HPDE6-E6E7 (cell line): ENCODE results near the gene CCDC157.
"Not testable (repeated sequence)": the region's sequence is repeated elsewhere in the genome, so short reads cannot be mapped to it uniquely, and the experiment has no call there.

Experiments
- DNase-seq: peaks from one replicate; pipeline ENCODE4 v3.0.0; 2011; ENCODE audit warnings: missing footprints; ENCODE audit errors: extremely low spot score

Gene CCDC157

DNA sequence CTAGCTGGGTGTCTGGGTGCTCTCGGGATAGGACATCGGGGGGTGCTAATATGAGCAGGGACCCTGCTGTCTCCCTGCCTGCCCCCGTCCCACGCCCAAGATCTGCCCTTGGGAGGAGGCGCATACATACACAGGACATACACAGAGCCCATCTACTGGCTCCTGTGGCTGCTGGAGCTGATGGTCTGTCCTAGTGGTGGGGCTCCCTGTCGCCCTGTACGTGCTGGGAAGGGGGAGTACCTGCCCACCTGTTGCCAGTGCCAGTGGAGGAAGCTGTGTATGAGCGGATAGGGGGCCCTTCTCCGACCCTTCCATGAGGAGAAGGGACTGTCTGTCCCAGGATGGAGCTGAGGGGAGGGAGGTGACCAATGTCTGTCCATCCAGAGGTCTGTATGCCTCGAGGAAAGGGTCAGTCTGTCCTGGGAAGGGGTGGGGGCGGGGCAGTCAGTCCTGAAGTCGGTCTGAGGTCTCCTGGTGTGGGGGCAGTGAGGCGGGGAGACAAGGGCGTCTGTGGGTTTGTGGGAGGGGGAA is 31.0 kb upstream of the CCDC157 start:
- no peak for DNase-seq

DNA sequence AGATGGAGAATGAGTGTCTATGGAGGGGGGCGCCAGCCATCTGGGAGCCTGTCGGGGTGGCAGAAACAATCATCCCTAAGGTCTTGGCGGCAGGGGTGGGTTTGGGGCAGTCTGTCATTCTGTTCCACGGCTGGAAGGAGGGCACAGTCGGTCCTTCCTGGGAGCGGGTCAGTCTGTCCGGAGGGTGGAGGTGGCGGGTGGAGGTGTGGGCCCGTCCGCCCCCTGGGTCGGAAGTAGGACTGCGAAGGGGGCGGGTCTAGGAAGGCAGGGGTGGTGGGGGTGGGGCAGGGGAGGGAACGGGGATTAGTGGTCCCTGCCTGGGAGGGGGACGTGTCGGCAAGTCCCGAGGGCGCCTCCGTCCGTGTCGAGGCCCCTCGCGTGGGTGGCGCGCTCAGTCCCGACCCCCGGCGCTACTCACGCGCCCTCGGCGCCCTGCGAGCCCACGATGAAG is 30.5 kb upstream of the CCDC157 start:
- DNase-seq: no peak

DNA sequence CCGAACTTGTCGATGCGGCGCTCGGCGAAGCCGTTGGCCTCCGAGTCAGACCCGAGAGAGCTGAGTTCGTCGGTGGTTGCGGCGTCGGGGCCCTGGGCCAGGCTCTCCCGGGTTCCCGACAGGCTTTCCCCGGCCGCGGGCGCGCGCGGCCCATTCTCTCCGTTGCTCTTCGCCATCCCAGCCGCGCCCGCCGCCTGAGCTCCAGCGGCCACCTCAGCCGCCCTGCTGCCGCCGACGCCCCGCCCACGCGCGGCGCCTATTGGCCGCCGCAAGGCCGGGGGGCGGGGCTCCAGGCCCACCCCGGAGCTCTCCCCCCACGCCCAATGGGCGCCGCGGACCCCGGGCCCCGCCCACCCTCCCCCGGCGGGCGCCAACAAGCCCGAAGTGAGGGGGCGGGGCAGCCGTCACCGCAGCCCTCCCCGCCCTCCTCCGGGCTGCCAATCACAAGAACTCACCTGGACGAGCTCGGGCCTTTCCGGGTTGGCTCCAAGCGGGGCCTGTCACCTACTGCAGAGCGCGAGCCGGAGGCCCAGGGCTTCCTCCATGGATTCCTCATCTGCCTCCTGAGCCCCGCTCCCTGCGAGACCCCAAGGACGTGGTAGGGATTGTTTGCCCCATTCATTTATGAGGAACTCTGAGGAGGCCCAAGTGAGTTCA is 30.0 kb upstream of the CCDC157 start, which contains the start of gene TBC1D10A:
Gene TBC1D10A (minus strand): TSS at position 236 of the 657 bp plus-strand sequence. CDS start 60 bp downstream, at position 176.
- DNase-seq: peak; percentile 99

DNA sequence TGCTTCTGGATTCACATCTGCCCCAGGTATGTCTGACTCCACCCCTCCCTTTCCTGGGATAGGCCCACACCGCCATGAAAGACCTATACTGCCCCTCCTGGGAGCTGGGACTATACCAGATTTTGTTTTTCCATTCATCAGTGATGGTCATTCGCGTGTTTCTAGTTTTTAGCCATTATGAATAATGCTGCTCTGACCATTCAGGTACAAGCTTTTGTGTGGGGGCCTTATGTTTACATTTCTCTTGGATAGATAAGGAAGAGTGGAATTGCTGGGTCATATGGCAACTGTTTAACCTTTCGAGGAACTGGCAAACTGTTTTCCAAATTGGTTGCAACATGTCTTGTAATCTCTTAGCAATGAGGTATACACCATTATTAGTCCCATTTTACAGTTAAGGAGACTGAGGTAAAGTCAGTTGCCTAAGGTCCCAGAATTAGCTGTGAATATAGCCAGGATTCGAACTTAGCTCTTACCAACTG is 28.9 kb upstream of the CCDC157 start:
- DNase-seq: peak; percentile 71

DNA sequence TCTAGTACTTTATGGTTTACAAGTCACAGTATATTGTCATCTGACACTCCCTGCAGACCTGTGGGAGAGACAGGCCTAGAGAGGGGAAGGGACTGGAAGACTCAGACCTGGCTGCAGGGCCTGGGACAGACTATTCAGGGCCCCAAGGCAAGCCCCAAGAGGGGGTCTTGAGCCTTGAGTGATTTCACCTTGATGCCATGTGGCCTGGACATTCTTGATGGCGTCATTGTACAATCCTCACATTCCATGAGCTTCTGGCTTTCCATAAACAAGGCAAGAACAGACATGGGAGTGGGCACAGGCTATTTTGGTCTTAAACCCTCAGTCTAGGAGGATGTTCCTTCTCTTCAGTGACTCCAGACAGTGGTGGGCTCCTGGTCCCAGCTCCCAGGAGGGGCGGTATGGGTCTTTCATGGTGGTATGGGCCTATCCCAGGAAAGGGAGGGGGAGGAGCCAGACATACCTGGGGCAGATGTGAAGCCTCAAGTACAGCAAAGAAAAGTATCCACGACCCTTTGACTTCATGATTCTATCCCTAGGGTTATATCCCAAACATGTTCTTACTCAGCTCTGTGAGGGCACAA is 28.2 kb upstream of the CCDC157 start:
- DNase-seq: no peak

DNA sequence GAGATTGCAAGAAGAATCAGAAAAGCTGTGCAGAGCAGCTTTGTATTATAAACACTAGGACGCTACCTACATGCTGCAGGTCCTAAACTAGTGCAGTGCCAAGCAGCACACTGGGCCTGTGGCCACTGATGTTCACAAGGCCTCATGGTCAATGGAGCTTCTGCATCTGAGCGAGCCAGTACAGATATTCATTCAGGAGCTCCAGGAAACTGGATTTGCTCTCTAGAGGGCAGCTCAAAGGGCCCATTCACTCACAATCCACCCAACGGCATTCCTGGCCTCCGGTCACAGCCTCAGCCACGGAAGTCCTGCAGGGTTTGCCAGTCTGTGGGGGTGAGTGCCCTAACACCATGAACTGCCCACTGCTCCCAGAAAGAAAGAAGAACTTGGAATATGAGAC is 24.3 kb upstream of the CCDC157 start:
- DNase-seq: no peak

DNA sequence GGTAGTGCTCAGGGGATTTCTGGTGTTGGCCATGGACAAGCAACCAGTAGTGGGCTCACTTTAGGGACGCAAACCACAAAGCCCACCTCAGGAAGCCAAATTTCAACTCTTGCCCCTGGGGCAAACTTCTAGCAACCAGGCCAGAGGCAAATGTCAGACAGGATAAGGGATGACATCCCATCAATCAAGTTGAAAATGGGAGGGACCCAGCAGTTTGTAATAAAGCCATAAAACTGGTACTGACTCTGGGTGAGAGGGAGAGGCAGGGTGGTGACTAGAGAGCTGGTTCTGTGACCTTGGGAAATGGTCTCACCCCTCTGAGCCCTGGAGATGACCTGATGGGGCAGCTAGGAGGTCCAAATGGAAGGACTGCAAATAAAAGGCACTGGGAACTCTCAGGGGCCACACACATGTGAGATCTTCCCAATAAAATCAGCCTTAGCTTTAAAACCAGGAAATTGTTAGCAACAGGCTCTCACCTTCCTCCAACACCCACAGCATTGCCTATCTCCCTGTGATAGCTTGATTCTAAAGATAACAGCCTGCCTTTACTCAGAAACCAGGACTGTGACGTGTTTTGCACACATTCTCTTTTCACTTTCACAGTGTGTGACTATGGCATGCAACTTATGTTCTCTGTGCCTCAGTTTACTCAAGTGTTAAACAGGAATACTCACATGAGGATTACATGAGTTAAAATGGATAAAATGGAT is 23.7 kb upstream of the CCDC157 start:
- no peak for DNase-seq

DNA sequence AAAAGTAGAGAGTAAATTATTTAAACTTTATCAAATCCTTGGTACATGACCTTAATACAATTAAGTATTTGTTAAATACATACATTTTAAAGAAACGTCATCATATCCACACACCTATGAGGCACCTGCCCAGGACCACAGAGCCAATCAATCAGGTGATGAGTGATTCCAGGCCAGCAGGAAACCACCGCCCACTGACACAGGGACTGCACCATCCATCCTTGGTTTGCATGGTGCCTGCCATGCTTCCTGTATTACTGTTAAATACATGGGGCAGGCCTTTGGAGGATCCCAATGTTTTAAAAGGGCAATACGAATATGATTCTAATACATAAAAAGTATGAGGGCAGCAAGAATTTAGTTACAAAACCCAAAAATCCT is 23.1 kb upstream of the CCDC157 start:
- no peak for DNase-seq

DNA sequence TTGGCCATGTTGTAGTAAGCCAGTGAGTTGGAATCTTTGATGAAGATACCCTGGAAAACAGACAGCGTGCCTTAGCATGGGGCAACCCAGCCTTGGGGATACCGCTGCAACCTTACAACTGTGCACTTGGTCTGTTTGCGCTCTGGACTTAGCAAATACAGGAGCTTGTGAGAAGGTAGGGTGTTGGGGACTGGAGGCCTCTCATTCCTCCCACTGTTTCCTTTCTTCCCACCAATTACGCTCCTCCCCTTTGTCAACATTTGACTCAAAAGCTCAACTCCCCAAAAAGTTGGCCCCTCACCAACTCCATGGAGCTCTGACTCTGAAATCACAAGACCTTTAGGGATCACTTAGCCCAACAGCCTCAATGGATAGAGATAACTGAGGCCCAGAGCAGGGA is 22.2 kb upstream of the CCDC157 start:
- no peak for DNase-seq

DNA sequence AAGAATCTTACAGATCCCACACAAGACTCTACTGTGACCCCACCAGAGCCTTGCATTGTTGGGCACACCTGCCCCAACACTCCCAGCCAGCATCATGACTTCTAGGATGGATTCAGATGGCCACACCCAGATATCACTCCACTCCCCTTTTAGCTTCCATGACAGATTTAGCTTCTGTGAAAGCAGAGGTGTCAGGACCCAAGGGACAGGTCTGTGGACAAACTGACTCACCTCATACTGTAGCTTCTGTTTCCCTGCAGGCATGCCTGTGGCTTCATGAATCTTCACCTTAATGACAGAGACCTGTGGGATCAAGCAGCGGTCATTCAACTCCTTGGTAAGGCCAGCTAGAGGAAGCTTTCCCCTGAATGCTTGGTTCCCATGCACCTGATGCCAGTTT is 21.6 kb upstream of the CCDC157 start:
- DNase-seq: no peak

DNA sequence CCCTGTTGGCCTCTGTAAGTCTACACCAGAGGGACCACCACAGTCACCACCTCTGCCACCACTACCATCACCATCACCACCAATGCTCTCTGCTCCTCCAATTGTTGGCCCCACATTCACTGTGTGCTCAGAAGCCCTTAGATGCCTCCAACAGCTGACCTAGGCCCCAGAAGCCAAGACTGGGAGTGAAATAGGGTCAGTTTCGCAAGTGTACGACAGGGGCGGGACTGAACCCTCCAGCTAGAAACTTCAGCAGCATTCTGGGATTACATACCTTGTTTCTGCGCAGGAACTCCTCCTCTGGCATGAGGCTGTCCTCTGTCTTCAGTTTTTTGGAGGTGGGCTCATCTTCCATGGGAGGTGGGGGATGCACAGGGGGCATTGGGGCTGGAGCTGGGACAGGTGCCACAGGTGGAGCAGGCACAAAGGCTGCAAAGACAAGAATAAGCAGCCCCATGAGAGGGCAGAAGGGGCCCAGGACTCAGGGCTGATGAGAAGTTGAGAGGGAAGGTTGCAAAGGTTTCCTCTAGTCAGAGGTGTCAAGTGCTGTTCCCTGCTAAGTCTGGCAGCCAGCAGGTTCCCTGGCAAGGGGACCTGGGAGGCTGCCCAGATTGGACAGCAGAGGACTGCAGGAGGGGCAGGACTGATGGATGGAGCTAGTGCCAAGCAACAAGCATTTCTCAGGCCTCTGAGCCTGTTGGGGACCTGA is 19.9 kb upstream of the CCDC157 start:
- no peak for DNase-seq

DNA sequence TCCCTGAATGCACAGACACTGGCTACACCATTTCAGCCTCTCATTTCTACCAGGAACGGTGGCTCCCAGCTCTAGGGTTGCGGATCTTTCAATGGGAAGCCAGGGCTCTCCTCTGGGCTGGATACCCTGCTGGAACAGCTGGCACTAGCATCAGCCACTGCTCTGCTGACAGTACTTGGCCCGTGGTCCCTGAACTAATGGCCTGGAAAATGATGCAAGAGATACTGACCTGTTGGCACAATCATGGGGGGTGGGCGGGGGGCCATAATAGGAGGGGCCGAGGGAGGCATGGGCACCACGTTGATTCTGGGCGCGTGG is 19.4 kb upstream of the CCDC157 start:
- DNase-seq: no peak

DNA sequence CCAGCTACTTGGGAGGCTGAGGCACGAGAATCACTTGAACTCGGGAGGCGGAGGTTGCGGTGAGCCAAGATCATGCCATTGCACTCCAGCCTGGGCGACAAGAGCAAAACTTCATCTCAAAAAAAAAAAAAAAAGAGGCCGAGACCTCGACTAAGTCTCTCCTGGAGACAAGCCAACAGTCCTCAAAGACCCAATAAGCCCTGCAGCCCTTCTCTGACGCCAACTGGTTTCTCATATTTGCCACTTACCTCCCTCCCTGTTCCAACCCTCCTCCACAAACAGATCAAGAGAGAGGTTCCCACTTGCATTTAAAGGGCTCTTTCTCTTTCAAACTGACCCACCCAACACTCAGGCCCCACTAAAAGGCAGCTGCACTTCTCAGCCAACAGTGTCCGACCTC is 18.5 kb upstream of the CCDC157 start:
- not testable (repeated sequence) for DNase-seq

DNA sequence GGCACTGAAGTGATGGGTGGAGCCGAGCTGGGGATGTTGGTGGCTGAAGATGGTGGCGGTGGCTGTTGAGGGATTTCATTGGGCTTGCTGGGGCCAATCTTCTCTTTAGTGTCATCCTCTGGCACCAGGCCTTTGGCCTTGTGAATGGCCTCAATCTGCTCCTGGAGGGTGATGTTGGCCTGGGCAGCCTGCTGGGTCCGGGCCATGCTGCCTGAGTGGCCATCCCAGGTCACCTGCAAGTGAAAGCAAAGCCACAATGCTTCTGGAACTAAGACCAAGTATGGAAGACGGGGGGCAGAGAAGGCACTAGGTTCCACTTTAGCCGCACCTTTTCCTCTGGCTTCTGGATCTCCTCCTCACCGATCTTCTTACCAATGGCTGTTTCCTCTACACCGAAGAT is 18.0 kb upstream of the CCDC157 start:
- DNase-seq: no peak

DNA sequence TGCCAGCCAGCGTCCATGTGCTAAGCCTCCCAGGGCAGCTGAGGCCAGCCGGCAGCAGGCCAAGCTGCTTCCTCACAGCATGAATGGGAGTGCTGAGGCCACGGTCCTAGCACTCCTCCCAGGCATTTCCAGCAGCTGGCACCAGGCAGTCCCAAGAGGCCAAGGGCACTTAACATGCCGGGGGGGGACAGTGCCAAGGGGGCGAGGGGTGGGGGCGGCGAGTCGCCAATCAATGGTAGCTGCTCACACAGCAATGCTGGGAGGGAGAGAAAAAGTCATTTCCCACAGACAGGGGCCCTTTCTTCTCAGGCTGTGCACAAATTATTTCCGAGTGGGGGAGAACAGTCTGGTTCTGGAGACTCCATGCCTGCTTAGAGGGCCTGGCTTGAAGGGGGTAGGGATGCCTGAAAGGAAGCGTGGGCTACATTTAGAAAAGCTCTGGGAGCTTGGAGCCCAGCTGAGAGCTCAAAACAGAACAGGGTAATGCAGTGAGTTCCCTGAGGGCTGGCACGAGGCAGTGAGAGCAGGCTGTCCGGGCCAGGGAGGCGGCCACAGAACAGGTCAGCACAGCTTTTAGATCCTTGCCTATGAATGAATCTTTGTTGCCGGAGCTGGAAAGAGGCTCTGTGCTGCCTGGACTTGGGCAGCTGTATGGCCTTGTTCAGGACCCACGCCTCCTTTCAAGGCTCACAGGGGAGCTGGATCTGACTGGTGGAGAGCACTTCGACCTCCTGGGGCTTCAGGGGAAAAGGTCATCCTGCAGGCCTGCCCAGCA is 15.7 kb upstream of the CCDC157 start:
- DNase-seq: no peak

DNA sequence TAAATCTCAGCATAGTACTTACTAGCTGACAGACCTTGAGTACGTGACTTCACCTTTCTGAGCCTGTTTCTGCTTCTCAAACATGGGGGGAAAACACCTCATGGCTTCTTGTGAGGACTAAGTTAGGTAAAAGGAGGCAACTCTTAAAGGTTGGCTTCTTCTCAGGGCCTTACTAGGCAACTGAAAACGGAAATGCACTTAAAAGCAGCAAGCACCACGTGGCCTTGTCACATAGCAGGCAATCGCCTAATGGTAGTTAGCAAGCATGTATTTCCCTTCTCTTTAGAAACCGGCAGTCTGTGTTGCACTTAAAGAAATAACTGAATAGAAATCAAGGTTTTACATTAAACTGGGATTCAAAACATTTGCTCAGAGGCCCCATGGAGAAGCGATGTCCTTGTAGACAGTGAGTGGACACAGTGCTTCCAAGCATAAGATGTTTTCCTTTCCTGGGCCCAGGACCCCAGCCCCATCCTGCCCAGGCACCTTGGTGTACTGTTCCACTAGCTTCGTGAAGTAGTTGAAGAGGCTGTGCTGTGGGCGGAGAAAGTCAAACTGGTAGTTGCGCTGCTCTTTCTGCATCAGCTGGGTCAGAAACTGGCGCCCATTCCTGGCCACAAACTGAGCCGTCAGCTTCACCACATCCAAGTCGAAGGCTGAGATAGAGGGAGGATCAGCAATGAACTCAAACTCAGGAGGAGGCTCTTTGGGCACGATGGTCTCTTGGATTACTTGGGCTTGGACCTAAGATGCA is 12.2 kb upstream of the CCDC157 start:
- no peak for DNase-seq

DNA sequence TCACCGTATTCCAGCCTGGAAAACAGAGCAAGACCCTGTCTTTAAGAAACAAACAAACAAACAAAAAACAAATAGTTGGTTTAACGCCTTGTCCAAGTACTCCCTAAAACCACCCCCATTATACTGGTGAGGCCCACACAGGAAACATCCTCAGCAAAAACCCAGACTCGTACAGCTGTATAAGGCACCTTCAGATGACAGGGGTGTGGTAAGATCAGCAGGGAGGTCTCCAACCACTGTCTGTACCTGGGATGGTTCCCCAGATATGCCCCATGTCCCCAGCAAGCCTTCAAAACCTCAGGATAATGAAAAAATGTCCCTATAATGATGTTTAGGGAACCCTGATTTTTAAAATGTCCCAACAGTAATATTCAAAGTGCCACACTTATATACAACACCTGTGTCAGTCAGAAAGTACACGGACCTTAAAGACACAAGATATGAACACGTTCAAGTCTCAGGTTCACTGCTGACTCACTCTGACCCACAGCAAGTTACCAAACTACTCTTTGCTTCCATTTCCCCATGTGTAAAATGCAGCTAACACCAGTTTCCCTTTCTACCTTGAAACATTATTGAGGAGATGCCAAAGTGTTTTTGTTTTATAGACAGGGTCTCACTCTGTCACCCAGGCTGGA is 9.4 kb upstream of the CCDC157 start:
- no peak for DNase-seq

DNA sequence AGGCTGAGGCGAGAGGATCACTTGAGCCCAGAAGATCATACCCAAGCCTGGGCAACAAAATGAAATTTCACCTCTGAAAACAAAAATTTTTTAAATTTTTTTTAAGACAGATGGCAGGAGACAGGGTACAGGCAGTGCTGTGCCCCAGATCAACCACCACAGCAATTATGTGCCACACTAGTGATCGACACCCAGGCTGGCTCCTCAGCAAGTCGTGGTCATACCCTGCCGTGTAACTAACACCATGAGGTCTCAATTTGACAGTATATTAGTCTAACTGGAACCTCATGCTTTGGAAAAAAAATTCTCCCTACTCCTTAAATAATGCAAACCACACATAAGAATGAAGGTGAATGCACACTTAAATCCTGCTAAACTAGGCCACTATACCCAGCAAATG is 8.4 kb upstream of the CCDC157 start:
- DNase-seq: no peak

DNA sequence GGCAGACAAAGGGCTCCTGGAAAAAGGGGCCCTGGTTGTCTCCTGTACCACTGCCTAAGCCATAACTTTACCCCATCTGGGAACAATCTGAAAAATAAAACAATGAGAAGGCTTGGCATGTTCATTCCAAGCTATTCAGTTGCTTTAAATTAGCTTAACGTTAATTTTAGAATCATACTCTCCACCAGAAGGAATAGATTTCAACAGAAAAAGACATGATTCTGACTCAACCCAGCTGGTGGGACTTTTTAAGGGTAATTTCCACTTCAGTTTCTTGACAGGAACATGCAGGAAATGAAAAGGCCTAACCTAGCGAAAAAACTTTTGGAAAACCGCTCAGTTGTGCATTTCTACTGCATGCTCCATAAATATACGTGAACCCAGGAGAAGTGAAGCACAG is 8.0 kb upstream of the CCDC157 start:
- no peak for DNase-seq

DNA sequence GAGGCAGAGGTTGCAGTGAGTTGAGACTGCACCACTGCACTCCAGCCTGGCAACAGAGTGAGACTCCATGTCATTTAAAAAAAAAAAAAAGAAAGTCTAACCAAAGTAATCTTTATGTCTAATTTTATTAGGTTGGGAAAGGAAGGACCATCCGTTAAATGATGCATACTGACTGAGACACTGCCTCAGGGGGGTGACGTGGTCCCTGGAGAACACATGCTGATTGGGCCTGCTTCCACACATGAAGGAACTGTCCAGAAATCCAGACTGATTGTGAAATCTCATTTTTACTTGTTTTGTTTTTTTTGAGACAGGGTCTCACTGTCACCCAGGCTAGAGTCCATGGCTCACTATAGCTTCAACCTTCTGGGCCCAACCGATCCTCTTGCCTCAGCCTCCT is 5.6 kb upstream of the CCDC157 start:
- DNase-seq: no peak
